ENCODE results near the gene ARVCF. TPM values are rescaled to one million over a fixed set of nuclear protein-coding genes. Genes with fewer than 3 reads are reported as not detected.

ARVCF gene
- total and polyA plus RNA-seq, 2 of the 8 experiments (the other 6 are each of a cell fraction or from before 2014, with no cell fraction given) = 31.0 to 43.2 TPM

DNA sequence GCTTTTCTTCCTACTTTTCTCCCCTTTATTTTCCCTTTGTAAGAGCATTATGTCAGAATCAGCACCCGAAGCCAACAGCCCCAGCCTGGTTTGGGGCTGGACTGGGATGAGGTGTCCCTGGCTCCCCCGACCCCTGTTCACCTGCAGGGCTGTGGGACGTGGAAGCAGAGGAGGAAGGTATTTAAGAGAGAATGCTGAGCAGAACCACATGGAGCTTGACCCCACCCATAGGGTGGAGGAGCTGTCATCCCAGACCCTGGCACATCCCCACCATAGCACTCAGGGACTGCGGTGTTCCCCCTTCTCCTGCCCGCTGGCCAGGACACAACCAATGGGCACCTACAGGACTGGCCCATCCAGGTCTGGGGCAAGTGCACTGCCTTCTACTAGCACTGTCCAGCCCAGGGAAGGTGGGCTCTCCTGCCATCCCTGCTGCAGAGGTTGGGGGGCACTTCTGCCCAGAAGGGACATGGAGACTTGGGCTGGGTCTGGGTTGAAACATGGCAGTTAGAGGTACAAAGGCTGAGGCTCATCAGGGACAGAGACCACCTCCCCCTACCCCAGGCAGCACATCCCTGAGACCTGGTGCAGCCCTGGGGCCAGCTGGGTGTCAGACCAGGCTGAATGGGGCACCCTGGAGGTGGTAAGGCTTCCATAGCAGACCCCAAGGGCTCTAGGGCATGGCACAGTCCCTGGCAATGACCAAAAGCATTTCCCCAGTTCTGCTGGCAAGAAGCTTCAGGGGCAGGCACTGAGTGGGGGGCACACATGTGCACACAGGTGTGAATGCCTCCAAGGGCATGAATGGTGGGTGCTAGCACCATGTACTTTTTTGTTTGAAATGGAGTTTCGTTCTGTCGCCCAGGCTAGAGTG, 23.9 kb upstream of the ARVCF start:
- TF ChIP-seq KDM5A (IDR thresholded peaks at IDR 0.05; ENCODE audit: low read length) (no peak), BRCA1 (IDR thresholded peaks at IDR 0.05; ENCODE audit: low read depth, low read length) (no peak), SAP30 (IDR thresholded peaks at IDR 0.05; ENCODE audit: insufficient read depth, insufficient replicate concordance, low read length) (no peak), SRF (IDR thresholded peaks at IDR 0.05; ENCODE audit: low read depth, low read length) (no peak)
- H3K23me2 ChIP-seq (ENCODE audit: low read depth, low read length) = no peaks in the 10 kb centered on the region
- no peak overlapping the region for H2BK15ac ChIP-seq (ENCODE audit: low read length)
- no peaks in the 10 kb centered on the region for H3K9me3 ChIP-seq (ENCODE audit: insufficient read depth in 2 of 2, low read depth in 1 of 2, low read length in 1 of 2)
- H2AK5ac ChIP-seq (ENCODE audit: low read depth, low read length) = no peak overlapping the region
- no peak overlapping the region for H3K23ac ChIP-seq (ENCODE audit: insufficient read length)
- no peaks in the 10 kb centered on the region for H3K79me1 ChIP-seq (ENCODE audit: low read depth, low read length)
- no peak overlapping the region for H3K27ac ChIP-seq (ENCODE audit: low read depth, low read length)
- no peak overlapping the region for H2BK12ac ChIP-seq (ENCODE audit: low read depth, low read length)
- no peak overlapping the region for H3K4me2 ChIP-seq (ENCODE audit: insufficient read depth in 1 of 2, low read depth in 2 of 2, low read length in 2 of 2)
- H3K4ac ChIP-seq (replicated peaks; ENCODE audit: insufficient read length, low read depth, low read length) = no peak overlapping the region
- H3K27me3 ChIP-seq (replicated peaks in 1 of 4; ENCODE audit: control insufficient read depth in 3 of 4, extremely low read depth in 1 of 4, insufficient read depth in 3 of 4, low read length in 3 of 4) = no peaks in the 10 kb centered on the region
- no peak overlapping the region for H3K4me3 ChIP-seq (ENCODE audit: extremely low read depth in 1 of 4, insufficient read depth in 2 of 4, low read depth in 3 of 4, low read length in 4 of 4)
- ChIA-PET CTCF (ENCODE audit: partially characterized antibody) (interaction anchor here (0.6 to 1.7 kb wide), 5 partner anchors 9 to 650 kb away, joined by 3 to 5 read pairs (median 3); no protein-coding TSS in a partner anchor), POLR2A (ENCODE audit: partially characterized antibody) (interaction anchor here (1.4 kb wide), 2 partner anchors 14 to 25 kb away, joined by 3 to 4 read pairs; no protein-coding TSS in a partner anchor)
- no peaks in the 10 kb centered on the region for H3K79me2 ChIP-seq (ENCODE audit: control insufficient read depth in 1 of 2, insufficient read depth in 2 of 2, low read length in 2 of 2)
- H3K56ac ChIP-seq (replicated peaks; ENCODE audit: insufficient read length, low read depth, low read length) = no peak overlapping the region
- no peak overlapping the region for H3K18ac ChIP-seq (ENCODE audit: extremely low read depth, low read length)
- H4K8ac ChIP-seq (ENCODE audit: extremely low read depth, insufficient read depth, low read length) = no peak overlapping the region; the same call in 1 of the 2 replicates
- H3K14ac ChIP-seq (ENCODE audit: insufficient read length) = no peak overlapping the region
- no peak overlapping the region for H3K9ac ChIP-seq (replicated peaks in 1 of 4; ENCODE audit: extremely low read depth in 1 of 4, low read depth in 3 of 4, low read length in 3 of 4)
- H4K91ac ChIP-seq (replicated peaks; ENCODE audit: insufficient read length, low read length) = no peak overlapping the region
- H2AFZ ChIP-seq (ENCODE audit: low read length) = no peak overlapping the region
- H2BK20ac ChIP-seq (ENCODE audit: low read length) = no peak overlapping the region
- no peak overlapping the region for H4K5ac ChIP-seq (ENCODE audit: insufficient read length, low read depth, low read length)
- H4K20me1 ChIP-seq (replicated peaks in 1 of 2; ENCODE audit: control insufficient read depth in 1 of 2, insufficient read depth in 2 of 2, low read length in 2 of 2) = peaks cover under 1 to 5% of the 10 kb centered on the region in 2 experiments
- no peak overlapping the region for H2BK120ac ChIP-seq (replicated peaks; ENCODE audit: low read depth, low read length)
- WGBS, 2 experiments (ENCODE audit: extremely low coverage in 1 of 2, insufficient coverage in 1 of 2, insufficient read length in 1 of 2, insufficient replicate concordance in 2 of 2, low coverage in 1 of 2, low lambda C conversion rate in 2 of 2, missing lambda C conversion rate in 1 of 2) = 91% methylated on average over 5 of the region's 7 CpGs; no CpG with 5 or more reads in 1 of the 2 experiments
- H3K36me3 ChIP-seq (ENCODE audit: control insufficient read depth in 2 of 4, insufficient read depth in 4 of 4, low read length in 3 of 4) = no peaks in the 10 kb centered on the region
- DNase-seq (ENCODE audit: low read depth in 1 of 2, low spot score in 2 of 2) (no peak), FAIRE-seq (no peak)
- no peaks in the 10 kb centered on the region for H3K4me1 ChIP-seq (replicated peaks in 1 of 4; ENCODE audit: control insufficient read depth in 3 of 4, insufficient read depth in 4 of 4, low read length in 3 of 4)
- no peak overlapping the region for H2BK5ac ChIP-seq (ENCODE audit: low read depth, low read length)
